HepG2 (cell line): ENCODE results near the gene DENND2D. TPM values are rescaled to one million over a fixed set of nuclear protein-coding genes. Genes with fewer than 3 reads are reported as not detected.

Source experiments
- ADNP ChIP-seq: sonication (generic); formaldehyde crosslinking; IDR thresholded peaks from 2 replicates; pipeline ENCODE4 v1.4.0; 2020; ENCODE audit warnings: missing genetic modification reagents
- BRD4 ChIP-seq: sonication (generic); formaldehyde crosslinking; IDR thresholded peaks from 2 replicates; pipeline ENCODE4 v1.4.0; 2020; ENCODE audit warnings: missing genetic modification reagents
- CBFB ChIP-seq: sonication (generic); formaldehyde crosslinking; IDR thresholded peaks from 2 replicates; pipeline ENCODE4 v1.4.0; 2020; ENCODE audit warnings: missing genetic modification reagents
- CENPX ChIP-seq: sonication (generic); formaldehyde crosslinking; IDR thresholded peaks from 2 replicates; pipeline ENCODE4 v1.9.0; 2021; ENCODE audit warnings: mild to moderate bottlenecking, missing genetic modification reagents, moderate library complexity
- DPF2 ChIP-seq: sonication (generic); formaldehyde crosslinking; IDR thresholded peaks from 2 replicates; pipeline ENCODE4 v1.4.0; 2020; ENCODE audit warnings: mild to moderate bottlenecking, low read depth, missing genetic modification reagents, borderline replicate concordance
- FOXA3 ChIP-seq: IDR thresholded peaks from 2 replicates; pipeline ENCODE4 v1.6.1; 2016; ENCODE audit warnings: missing genetic modification reagents, missing compliant biosample characterization
- GZF1 ChIP-seq: sonication (generic); formaldehyde crosslinking; IDR thresholded peaks from 2 replicates; pipeline ENCODE4 v1.5.1; 2020; ENCODE audit warnings: mild to moderate bottlenecking, missing genetic modification reagents
- KDM4B ChIP-seq: sonication (generic); formaldehyde crosslinking; IDR thresholded peaks from 2 replicates; pipeline ENCODE4 v1.4.0; 2020; ENCODE audit warnings: missing genetic modification reagents
- KLF12 ChIP-seq: sonication (generic); formaldehyde crosslinking; IDR thresholded peaks from 2 replicates; pipeline ENCODE4 v1.4.0; 2020; ENCODE audit warnings: missing genetic modification reagents, borderline replicate concordance
- MBD4 ChIP-seq: IDR thresholded peaks from 2 replicates; pipeline ENCODE4 v1.6.1; 2012; ENCODE audit warnings: low read length, inconsistent platforms, borderline replicate concordance
- MED1 ChIP-seq: sonication (generic); formaldehyde crosslinking; IDR thresholded peaks from 2 replicates; pipeline ENCODE4 v1.4.0; 2020; ENCODE audit warnings: missing genetic modification reagents
- NAIF1 ChIP-seq: sonication (generic); formaldehyde crosslinking; IDR thresholded peaks from 2 replicates; pipeline ENCODE4 v1.5.0; 2020; ENCODE audit warnings: mild to moderate bottlenecking, missing genetic modification reagents, borderline replicate concordance
- PCBP1 ChIP-seq: fragments of 200-400 bp; formaldehyde crosslinking; IDR thresholded peaks from 2 replicates; pipeline ENCODE4 v1.6.1; 2017; ENCODE audit warnings: mild to moderate bottlenecking, low read depth, low read length, borderline replicate concordance
- SMARCE1 ChIP-seq: fragments of 450-650 bp; IDR thresholded peaks from 2 replicates; pipeline ENCODE4 v1.6.1; 2017; ENCODE audit warnings: borderline replicate concordance
- SP2 ChIP-seq: sonication (generic); formaldehyde crosslinking; IDR thresholded peaks from 2 replicates; pipeline ENCODE4 v1.5.1; 2020; ENCODE audit warnings: mild to moderate bottlenecking, missing genetic modification reagents
- TBX3 ChIP-seq: fragments of 450-650 bp; IDR thresholded peaks from 2 replicates; pipeline ENCODE4 v1.6.1; 2017; ENCODE audit warnings: antibody characterized with exemption, mild to moderate bottlenecking, inconsistent platforms, borderline replicate concordance
- TOPORS ChIP-seq: sonication (generic); formaldehyde crosslinking; IDR thresholded peaks from 2 replicates; pipeline ENCODE4 v1.8.0; 2023; ENCODE audit warnings: mild to moderate bottlenecking, missing genetic modification reagents
- ZNF143 ChIP-seq: sonication (generic); formaldehyde crosslinking; IDR thresholded peaks from 2 replicates; pipeline ENCODE4 v1.4.0; 2020; ENCODE audit warnings: missing genetic modification reagents
- ZNF550 ChIP-seq: sonication (generic); formaldehyde crosslinking; IDR thresholded peaks from 2 replicates; pipeline ENCODE4 v1.4.0; 2020; ENCODE audit warnings: mild to moderate bottlenecking, missing genetic modification reagents, borderline replicate concordance
- ZNF570 ChIP-seq: sonication (generic); formaldehyde crosslinking; IDR thresholded peaks from 2 replicates; pipeline ENCODE4 v1.4.0; 2020; ENCODE audit warnings: mild to moderate bottlenecking, missing genetic modification reagents, borderline replicate concordance
- ZNF672 ChIP-seq: sonication (generic); formaldehyde crosslinking; IDR thresholded peaks from 2 replicates; pipeline ENCODE4 v1.8.1; 2022; ENCODE audit warnings: missing genetic modification reagents
- ZNF777 ChIP-seq: sonication (generic); formaldehyde crosslinking; IDR thresholded peaks from 2 replicates; pipeline ENCODE4 v1.4.0; 2020; ENCODE audit warnings: missing genetic modification reagents
- ZSCAN21 ChIP-seq: sonication (generic); formaldehyde crosslinking; IDR thresholded peaks from 2 replicates; pipeline ENCODE4 v1.8.0; 2022; ENCODE audit warnings: mild to moderate bottlenecking, missing genetic modification reagents, moderate library complexity, borderline replicate concordance
- polyA plus RNA-seq, 8 experiments: library from polyadenylated mRNA; depleted of rRNA in 3 of 8; stranded (reverse) in 7 of 8; unstranded in 1 of 8; fragments of >200 nt; fragmentation: Illumina TruSeq in 4 of 8; extraction: Trizol in 4 of 8; gene quantifications; 2 replicates each; pipeline versions ENCODE4 v1.2.1 to v1.2.3, GENCODE V29; 2011 to 2016; ENCODE audit warnings: low read depth in 4 of 8, missing spikeins in 1 of 8, mixed read lengths in 1 of 8; ENCODE audit not compliant: insufficient read depth in 1 of 8
- total RNA-seq, 5 experiments: library from RNA; depleted of rRNA; stranded (reverse); fragments of >200 nt; fragmentation: Illumina TruSeq; extraction: Trizol; gene quantifications; 2 replicates each; pipeline ENCODE4 v1.2.3, GENCODE V29; 2016; ENCODE audit warnings: low read depth in 1 of 5
- TF ChIP-seq, protein P1 (sequence below): sonication (generic); formaldehyde crosslinking; IDR thresholded peaks from 2 replicates; pipeline ENCODE4 v1.8.1; 2023; ENCODE audit warnings: mild to moderate bottlenecking, missing genetic modification reagents, borderline replicate concordance
- TF ChIP-seq, protein P2 (sequence below), 2 experiments: sonication (generic) in 1 of 2; formaldehyde crosslinking in 1 of 2; IDR thresholded peaks; 2 replicates each; pipeline versions ENCODE4 v1.5.1 to v1.6.1; 2011 to 2020; ENCODE audit warnings: borderline replicate concordance in 1 of 2, low read depth in 1 of 2, low read length in 1 of 2, mild to moderate bottlenecking in 1 of 2, missing genetic modification reagents in 1 of 2, moderate library complexity in 1 of 2
- TF ChIP-seq, protein P3 (sequence below): IDR thresholded peaks from 2 replicates; pipeline ENCODE4 v1.6.1; 2016; ENCODE audit warnings: low read depth, control low read depth
- TF ChIP-seq, protein P4 (sequence below): conservative IDR thresholded peaks from 2 replicates; pipeline ENCODE4 v1.6.1; 2018; ENCODE audit warnings: missing genetic modification reagents

Gene DENND2D
- total and polyA plus RNA-seq, 2 of the 13 experiments (the other 11 are each of a cell fraction or from before 2014, with no cell fraction given): 0.04 TPM; not detected in 1

DNA sequence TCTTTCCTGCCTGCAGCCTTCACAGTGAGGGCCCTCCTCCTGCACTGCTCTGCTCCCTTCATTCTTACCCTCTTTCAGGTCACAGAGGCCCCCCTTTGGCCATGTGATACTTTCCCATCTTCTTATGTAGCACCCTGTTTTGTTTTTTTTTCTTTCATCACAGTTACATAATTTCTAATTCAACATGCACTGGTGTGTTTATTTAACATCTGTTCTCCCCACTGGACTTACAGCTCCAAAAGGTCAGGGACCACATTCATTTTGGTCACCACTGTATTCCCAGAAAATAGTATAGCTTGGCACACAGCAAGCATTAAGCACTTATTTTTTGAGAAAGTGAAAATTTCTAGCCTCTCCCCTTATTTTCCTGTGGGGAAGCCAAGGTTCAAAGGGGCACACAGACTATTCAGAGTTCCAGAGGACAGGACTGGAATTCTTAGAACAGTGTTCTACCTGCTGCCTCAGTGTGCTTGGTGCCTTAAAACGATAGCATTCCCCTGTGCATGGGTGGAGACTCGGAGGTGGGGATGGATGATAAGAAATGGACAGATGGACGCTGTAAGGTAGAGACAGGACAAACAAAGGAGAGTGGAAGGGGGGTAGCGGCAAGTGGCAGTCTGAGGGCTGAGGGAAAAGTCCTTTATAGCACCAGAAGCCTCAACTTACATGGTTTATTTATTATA is 5.3 kb downstream of the DENND2D start (continued):
- 0 out of 2 replicates have a peak, but pooled peaks have one; percentile 53 for TF ChIP-seq MED1 (CRISPR knock-in tag)
- TF ChIP-seq GZF1 (CRISPR knock-in tag): no peak
- no peak for TF ChIP-seq BRD4 (CRISPR knock-in tag)
- TF ChIP-seq, protein P1, sequence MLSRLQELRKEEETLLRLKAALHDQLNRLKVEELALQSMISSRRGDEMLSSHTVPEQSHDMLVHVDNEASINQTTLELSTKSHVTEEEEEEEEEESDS (CRISPR knock-in tag): no peak
- TF ChIP-seq, protein P2, sequence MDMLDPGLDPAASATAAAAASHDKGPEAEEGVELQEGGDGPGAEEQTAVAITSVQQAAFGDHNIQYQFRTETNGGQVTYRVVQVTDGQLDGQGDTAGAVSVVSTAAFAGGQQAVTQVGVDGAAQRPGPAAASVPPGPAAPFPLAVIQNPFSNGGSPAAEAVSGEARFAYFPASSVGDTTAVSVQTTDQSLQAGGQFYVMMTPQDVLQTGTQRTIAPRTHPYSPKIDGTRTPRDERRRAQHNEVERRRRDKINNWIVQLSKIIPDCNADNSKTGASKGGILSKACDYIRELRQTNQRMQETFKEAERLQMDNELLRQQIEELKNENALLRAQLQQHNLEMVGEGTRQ (IDR thresholded peaks at IDR 0.05; ENCODE audit: low read depth, low read length): no peak
- TF ChIP-seq, protein P2 (CRISPR knock-in tag; IDR thresholded peaks at IDR 0.05; ENCODE audit: borderline replicate concordance): no peak
- no peak for TF ChIP-seq TOPORS (CRISPR knock-in tag)
- no peak for TF ChIP-seq SP2 (CRISPR knock-in tag)
- peak; percentile 73 for TF ChIP-seq FOXA3 (CRISPR knock-in tag)
- no peak for TF ChIP-seq ADNP (CRISPR knock-in tag)
- TF ChIP-seq ZSCAN21 (CRISPR knock-in tag): no peak
- no peak for TF ChIP-seq SMARCE1
- TF ChIP-seq CENPX (CRISPR knock-in tag): no peak
- TF ChIP-seq ZNF672 (CRISPR knock-in tag): no peak
- TF ChIP-seq NAIF1 (CRISPR knock-in tag): no peak
- no peak for TF ChIP-seq KDM4B (CRISPR knock-in tag)
- TF ChIP-seq KLF12 (CRISPR knock-in tag): no peak
- TF ChIP-seq TBX3: no peak
- TF ChIP-seq, protein P3, sequence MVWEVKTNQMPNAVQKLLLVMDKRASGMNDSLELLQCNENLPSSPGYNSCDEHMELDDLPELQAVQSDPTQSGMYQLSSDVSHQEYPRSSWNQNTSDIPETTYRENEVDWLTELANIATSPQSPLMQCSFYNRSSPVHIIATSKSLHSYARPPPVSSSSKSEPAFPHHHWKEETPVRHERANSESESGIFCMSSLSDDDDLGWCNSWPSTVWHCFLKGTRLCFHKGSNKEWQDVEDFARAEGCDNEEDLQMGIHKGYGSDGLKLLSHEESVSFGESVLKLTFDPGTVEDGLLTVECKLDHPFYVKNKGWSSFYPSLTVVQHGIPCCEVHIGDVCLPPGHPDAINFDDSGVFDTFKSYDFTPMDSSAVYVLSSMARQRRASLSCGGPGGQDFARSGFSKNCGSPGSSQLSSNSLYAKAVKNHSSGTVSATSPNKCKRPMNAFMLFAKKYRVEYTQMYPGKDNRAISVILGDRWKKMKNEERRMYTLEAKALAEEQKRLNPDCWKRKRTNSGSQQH (CRISPR knock-in tag): no peak
- TF ChIP-seq, protein P4, sequence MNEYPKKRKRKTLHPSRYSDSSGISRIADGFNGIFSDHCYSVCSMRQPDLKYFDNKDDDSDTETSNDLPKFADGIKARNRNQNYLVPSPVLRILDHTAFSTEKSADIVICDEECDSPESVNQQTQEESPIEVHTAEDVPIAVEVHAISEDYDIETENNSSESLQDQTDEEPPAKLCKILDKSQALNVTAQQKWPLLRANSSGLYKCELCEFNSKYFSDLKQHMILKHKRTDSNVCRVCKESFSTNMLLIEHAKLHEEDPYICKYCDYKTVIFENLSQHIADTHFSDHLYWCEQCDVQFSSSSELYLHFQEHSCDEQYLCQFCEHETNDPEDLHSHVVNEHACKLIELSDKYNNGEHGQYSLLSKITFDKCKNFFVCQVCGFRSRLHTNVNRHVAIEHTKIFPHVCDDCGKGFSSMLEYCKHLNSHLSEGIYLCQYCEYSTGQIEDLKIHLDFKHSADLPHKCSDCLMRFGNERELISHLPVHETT (CRISPR knock-in tag): no peak
- TF ChIP-seq DPF2 (CRISPR knock-in tag): peak; percentile 52; the same call in 1 of the 2 replicates
- no peak for TF ChIP-seq ZNF777 (CRISPR knock-in tag)
- no peak for TF ChIP-seq PCBP1
- no peak for TF ChIP-seq ZNF143 (CRISPR knock-in tag)
- TF ChIP-seq ZNF550: no peak
- TF ChIP-seq MBD4: no peak
- TF ChIP-seq ZNF570 (CRISPR knock-in tag): no peak
- TF ChIP-seq CBFB (CRISPR knock-in tag): no peak
